HG02943 (cell line): ENCODE results near the gene USP2.

Source experiments
- ATAC-seq: cut with Tn5 transposase; IDR thresholded peaks from one replicate; pipeline ENCODE4 v1.9.1; 2021; ENCODE audit warnings: mild to moderate bottlenecking, low read depth, moderate library complexity; ENCODE audit not compliant: unreplicated experiment

The USP2 gene

GRCh38 chr11:119381181-119381988, at the start of gene USP2:
USP2 (minus strand) TSS chr11:119381690; CDS start chr11:119373480, 8,210 bp downstream.
- peak; percentile 93 for ATAC-seq

GRCh38 chr11:119427279-119427678, 45.8 kb upstream of the USP2 start:
- ATAC-seq, result no peak

- ATAC-seq, result no peak
These were observed 44.7 kb upstream of the USP2 start for GRCh38 chr11:119426142-119426541.

- no peak for ATAC-seq
These were observed 43.3 kb upstream of the USP2 start for GRCh38 chr11:119424775-119425174.

- no peak for ATAC-seq
These were observed 42.8 kb upstream of the USP2 start for GRCh38 chr11:119424276-119424675.

GRCh38 chr11:119423509-119424254, 42.2 kb upstream of the USP2 start:
- ATAC-seq, result no peak

GRCh38 chr11:119422809-119423508, 41.5 kb upstream of the USP2 start, which contains the start of gene THY1:
THY1 (minus strand) TSS chr11:119423172; CDS start chr11:119420905, 2,267 bp downstream.
- ATAC-seq, result no peak

- ATAC-seq, result no peak
These were observed 40.7 kb upstream of the USP2 start for GRCh38 chr11:119421941-119422808.

- ATAC-seq, result no peak
These were observed 39.9 kb upstream of the USP2 start for GRCh38 chr11:119421351-119421750.

GRCh38 chr11:119420631-119421030, 39.1 kb upstream of the USP2 start:
- ATAC-seq, result no peak

GRCh38 chr11:119419834-119420492, 38.5 kb upstream of the USP2 start:
- ATAC-seq, result no peak

- ATAC-seq, result no peak
These were observed 37.8 kb upstream of the USP2 start for GRCh38 chr11:119419246-119419645.

GRCh38 chr11:119418759-119419158, 37.3 kb upstream of the USP2 start:
- no peak for ATAC-seq

GRCh38 chr11:119417726-119418540, 36.4 kb upstream of the USP2 start:
- no peak for ATAC-seq

- no peak for ATAC-seq
These were observed 35.4 kb upstream of the USP2 start for GRCh38 chr11:119416606-119417580.

- ATAC-seq, result no peak
These were observed 34.5 kb upstream of the USP2 start for GRCh38 chr11:119415966-119416365.

GRCh38 chr11:119415517-119415916, 34.0 kb upstream of the USP2 start:
- ATAC-seq, result no peak

- no peak for ATAC-seq
These were observed 33.2 kb upstream of the USP2 start for GRCh38 chr11:119414734-119415133.
